Ectodermal cell (in vitro differentiated cells): ENCODE data around the gene SLC25A42. TPM values are rescaled to one million over a fixed set of nuclear protein-coding genes. Genes with fewer than 3 reads are reported as not detected.
"Not testable (repeated sequence)": the region's sequence is repeated elsewhere in the genome, so short reads cannot be mapped to it uniquely, and the experiment has no call there.

Source experiments
- H3K27ac ChIP-seq: 2 replicates; pipeline ENCODE4 v1.7.0; 2013; ENCODE audit warnings: mild to moderate bottlenecking, low read depth, low read length; ENCODE audit not compliant: insufficient read depth, poor library complexity, severe bottlenecking
- H3K27me3 ChIP-seq: 2 replicates; pipeline ENCODE4 v1.7.0; 2013; ENCODE audit warnings: mild to moderate bottlenecking, low read length; ENCODE audit not compliant: insufficient read depth, control insufficient read depth, poor library complexity, severe bottlenecking
- H3K36me3 ChIP-seq: one replicate; pipeline ENCODE4 v1.7.0; 2013; ENCODE audit warnings: low read length; ENCODE audit not compliant: control insufficient read depth, insufficient read depth
- H3K4me1 ChIP-seq: one replicate; pipeline ENCODE4 v1.7.0; 2013; ENCODE audit warnings: low read length; ENCODE audit not compliant: control insufficient read depth, insufficient read depth
- H3K4me3 ChIP-seq: 2 replicates; pipeline ENCODE4 v1.7.0; 2013; ENCODE audit warnings: low read depth, low read length, control low read depth; ENCODE audit not compliant: insufficient read depth
- H3K9me3 ChIP-seq: 2 replicates; pipeline ENCODE4 v1.7.0; 2013; ENCODE audit warnings: mild to moderate bottlenecking, low read length, moderate library complexity; ENCODE audit not compliant: control insufficient read depth
- WGBS, 2 experiments: methylation state at CpG; one replicate each; pipeline ENCODE4 v1.1.7; 2013; ENCODE audit warnings: missing lambda C conversion rate in 2 of 2; 5-methylcytosine and 5-hydroxymethylcytosine counted together
- polyA plus RNA-seq, 4 experiments: library from polyadenylated mRNA; stranded (reverse); fragments of 50-300 nt; gene quantifications; one replicate each; pipeline ENCODE4 v1.2.3, GENCODE V29; 2013

Gene SLC25A42
- polyA plus RNA-seq (2013, experiment 1 of 4) = 7.7 TPM
- 6.4 TPM for polyA plus RNA-seq (2013, experiment 2 of 4)
- 6.6 TPM for polyA plus RNA-seq (2013, experiment 3 of 4)
- polyA plus RNA-seq (2013, experiment 4 of 4) = 7.3 TPM

DNA sequence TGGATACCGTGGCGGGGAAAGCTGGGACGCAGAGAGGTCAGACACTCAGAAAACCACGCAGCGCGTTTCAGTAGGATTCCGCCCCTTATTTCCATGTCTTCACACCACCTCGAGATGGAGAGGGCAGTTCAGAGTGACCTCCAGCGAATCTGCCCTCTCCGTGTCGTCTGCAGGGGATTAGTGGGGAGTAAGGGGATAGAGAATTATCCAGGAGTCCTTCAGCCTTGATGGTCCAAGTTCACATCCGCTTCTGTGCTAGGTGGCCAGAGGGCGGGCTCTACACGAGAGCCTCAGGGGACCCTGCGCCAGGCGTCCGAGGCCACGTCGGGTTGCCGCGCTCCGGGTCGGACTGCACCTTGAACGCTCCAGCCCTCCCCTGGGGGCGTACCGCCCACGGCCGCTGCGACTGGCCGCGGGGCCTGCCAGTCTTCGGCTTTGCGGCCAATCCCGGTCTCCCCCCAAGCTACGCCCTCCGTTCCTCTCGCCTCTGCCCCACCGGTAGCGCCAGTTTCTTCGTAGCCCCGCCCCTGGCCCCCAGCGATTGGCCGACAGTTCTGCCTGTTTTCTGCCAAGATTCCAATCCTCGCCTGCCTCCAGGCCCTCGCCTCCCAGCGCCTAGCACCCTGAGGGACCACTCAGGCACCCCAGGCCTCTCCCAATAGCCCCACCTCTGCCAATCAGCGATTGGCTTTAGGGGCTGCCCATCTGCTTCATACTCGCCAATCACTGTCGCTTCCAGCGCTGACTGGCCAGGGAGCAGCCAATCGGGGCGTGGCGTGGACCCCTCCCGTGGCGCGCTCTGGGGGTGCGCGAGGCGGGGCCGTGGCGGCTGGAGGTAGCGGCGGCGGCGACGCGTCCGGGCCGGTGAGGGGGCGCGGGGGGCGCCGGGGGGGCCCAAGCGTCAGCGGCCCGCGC is at the start of gene SLC25A42:
Gene SLC25A42, plus strand, starts transcription at position 812 of the 915 bp plus-strand sequence. CDS start 32,131 bp downstream, outside the sequence.
- H3K9me3 ChIP-seq = no peaks in the 10 kb centered on the region
- peaks cover 5% of the 10 kb centered on the region for H3K4me1 ChIP-seq
- 4 to 5% methylated on average over 77 of the region's 77 CpGs for WGBS, 2 experiments
- no peak within 1 kb of the TSS for H3K27ac ChIP-seq
- H3K36me3 ChIP-seq = no peaks in the 10 kb centered on the region
- peaks cover 38% of the 10 kb centered on the region for H3K27me3 ChIP-seq
- H3K4me3 ChIP-seq = peak within 1 kb of the TSS; percentile 54

DNA sequence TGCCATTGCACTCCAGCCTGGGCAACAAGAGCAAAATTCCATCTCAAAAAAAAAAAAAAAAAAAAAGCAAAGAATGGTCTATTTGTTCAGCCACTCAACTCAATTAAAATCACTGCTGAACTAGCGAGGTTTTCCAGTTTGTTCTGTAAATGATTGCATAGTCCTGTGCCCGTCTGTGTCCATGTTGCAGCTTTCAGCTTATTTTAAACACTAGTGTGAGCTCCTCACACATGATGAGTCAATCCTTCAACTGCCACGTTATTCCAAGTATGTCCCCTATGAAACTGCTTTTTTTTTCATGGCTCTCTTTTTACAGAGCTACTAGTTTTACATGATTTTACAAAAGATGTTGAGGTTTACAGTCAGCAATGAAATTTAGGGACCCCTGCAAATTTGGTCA is 42.7 kb upstream of the SLC25A42 start:
- no peaks in the 10 kb centered on the region for H3K27me3 ChIP-seq
- no peak overlapping the region for H3K4me3 ChIP-seq
- H3K36me3 ChIP-seq = peaks cover 45% of the 10 kb centered on the region
- WGBS, 2 experiments = 88 to 96% methylated on average over 3 of the region's 3 CpGs
- H3K9me3 ChIP-seq = no peaks in the 10 kb centered on the region
- no peaks in the 10 kb centered on the region for H3K4me1 ChIP-seq
- no peak overlapping the region for H3K27ac ChIP-seq

DNA sequence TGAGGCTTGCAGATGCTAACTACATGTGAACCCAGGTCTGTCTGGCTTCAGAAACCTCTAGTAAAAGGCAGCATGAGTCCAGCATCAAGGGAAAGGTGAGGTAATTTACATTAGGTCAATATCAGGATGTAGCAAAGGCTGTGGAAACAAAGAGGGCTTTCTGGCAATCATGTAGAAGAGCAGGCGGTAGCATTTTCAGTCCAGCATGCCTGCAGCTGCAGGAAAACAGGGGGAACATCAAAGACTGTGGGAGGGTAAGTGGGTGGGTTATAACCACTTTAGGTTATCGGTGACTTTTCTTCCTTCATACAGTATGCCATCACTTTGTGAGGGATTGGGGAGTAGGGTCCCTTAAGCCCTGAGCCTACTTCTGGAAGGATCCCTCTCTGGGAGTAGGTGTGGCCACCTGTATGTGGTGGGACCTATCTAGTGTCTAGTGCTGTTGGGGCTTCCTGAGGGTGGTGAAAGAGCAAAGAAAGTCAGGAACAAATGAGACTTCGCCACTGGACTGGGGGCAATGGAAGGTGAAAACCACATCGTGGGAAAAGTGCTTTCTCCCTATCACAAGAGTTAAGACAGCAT is 41.3 kb upstream of the SLC25A42 start:
- H3K27me3 ChIP-seq = no peaks in the 10 kb centered on the region
- WGBS, 2 experiments = 95 to 98% methylated on average over 4 of the region's 4 CpGs
- H3K4me3 ChIP-seq = no peak overlapping the region
- peaks cover 46% of the 10 kb centered on the region for H3K36me3 ChIP-seq
- H3K9me3 ChIP-seq = no peaks in the 10 kb centered on the region
- no peaks in the 10 kb centered on the region for H3K4me1 ChIP-seq
- no peak overlapping the region for H3K27ac ChIP-seq

GRCh38 chr19:19023376-19023775 is 40.4 kb upstream of the SLC25A42 start:
- not testable (repeated sequence) for H3K4me3 ChIP-seq, H3K27me3 ChIP-seq, H3K9me3 ChIP-seq, H3K4me1 ChIP-seq, H3K27ac ChIP-seq
- peaks cover 54% of the 10 kb centered on the region for H3K36me3 ChIP-seq
- WGBS, 2 experiments = 93 to 96% methylated on average over 1 of the region's 1 CpG

GRCh38 chr19:19025861-19026260 is 37.9 kb upstream of the SLC25A42 start:
- Histone ChIP-seq H3K4me3 (no peak overlapping the region), H3K36me3 (peaks cover 52% of the 10 kb centered on the region), H3K9me3 (no peaks in the 10 kb centered on the region)

DNA sequence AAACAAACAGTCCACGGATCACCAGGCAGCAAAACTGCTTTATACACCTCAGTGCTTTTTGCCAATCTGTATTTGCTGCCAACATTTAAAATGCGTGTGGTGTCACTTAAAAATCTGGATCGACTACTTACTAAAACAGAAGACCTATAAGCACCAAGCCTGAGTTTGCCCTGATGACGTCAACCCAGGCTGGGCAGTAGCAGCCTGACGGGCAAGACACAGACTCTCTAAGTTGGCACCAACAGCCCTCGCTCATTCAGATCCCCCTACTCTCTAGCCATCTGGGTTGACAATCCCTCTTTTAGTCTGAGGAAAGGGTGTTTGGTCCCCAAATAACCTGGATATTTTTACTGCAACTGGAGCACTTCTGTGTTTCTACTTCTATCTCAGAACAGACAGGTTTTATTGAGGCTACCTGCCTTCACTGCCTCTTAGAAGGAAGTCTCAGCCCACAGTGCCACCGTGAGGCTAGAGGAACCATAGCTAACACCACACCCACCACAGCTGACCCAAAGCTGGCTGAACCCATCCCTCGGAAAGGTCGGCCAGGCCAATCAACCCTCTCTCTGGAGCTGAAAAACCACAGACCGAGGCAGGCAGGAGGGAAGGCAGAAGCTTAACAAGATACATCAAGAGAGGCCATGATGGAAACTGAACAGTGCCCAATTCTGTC is 37.4 kb upstream of the SLC25A42 start:
- H3K36me3 ChIP-seq = peaks cover 52% of the 10 kb centered on the region
- no peaks in the 10 kb centered on the region for H3K27me3 ChIP-seq
- no peak overlapping the region for H3K4me3 ChIP-seq
- WGBS, 2 experiments = 91% methylated on average over 10 of the region's 10 CpGs
- no peaks in the 10 kb centered on the region for H3K9me3 ChIP-seq
- no peak overlapping the region for H3K27ac ChIP-seq
- H3K4me1 ChIP-seq = no peaks in the 10 kb centered on the region

More at GRCh38 chr19:19025861-19026260, 37.9 kb upstream of the SLC25A42 start:
- whole genome bisulfite sequencing, 2 experiments = 95 to 96% methylated on average over 11 of the region's 11 CpGs
- H3K4me1 ChIP-seq = no peaks in the 10 kb centered on the region
- no peaks in the 10 kb centered on the region for H3K27me3 ChIP-seq
- no peak overlapping the region for H3K27ac ChIP-seq

DNA sequence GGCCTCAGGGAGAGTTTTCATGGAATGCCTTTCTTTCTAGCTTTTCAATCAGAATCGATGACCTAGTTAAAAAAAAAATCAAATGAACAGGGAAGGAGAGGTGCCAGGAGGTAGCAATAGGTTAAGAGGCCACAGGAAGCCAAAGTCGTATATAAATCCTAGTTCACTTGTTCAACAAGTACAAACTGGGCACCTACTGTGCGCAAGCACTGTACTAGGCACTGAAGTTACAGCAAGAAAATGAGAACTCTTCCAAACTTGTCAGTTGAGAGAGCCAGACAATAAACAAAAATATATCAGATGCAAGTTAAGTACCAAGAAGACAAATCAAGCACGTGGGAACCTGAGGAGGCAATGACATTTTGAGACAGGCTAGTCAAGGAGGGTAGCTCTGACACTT is 36.6 kb upstream of the SLC25A42 start:
- Histone ChIP-seq H3K27ac (no peak overlapping the region), H3K4me1 (no peaks in the 10 kb centered on the region), H3K36me3 (peaks cover 51% of the 10 kb centered on the region), H3K27me3 (no peaks in the 10 kb centered on the region), H3K4me3 (no peak overlapping the region), H3K9me3 (no peaks in the 10 kb centered on the region)
- 95 to 99% methylated on average over 4 of the region's 4 CpGs for WGBS, 2 experiments

GRCh38 chr19:19028526-19028925 is 35.3 kb upstream of the SLC25A42 start:
- H3K9me3 ChIP-seq = no peaks in the 10 kb centered on the region
- H3K27ac ChIP-seq = no peak overlapping the region
- 92 to 93% methylated on average over 9 of the region's 9 CpGs for WGBS, 2 experiments
- no peak overlapping the region for H3K4me3 ChIP-seq
- no peaks in the 10 kb centered on the region for H3K27me3 ChIP-seq
- H3K4me1 ChIP-seq = no peaks in the 10 kb centered on the region
- H3K36me3 ChIP-seq = peaks cover 42% of the 10 kb centered on the region

DNA sequence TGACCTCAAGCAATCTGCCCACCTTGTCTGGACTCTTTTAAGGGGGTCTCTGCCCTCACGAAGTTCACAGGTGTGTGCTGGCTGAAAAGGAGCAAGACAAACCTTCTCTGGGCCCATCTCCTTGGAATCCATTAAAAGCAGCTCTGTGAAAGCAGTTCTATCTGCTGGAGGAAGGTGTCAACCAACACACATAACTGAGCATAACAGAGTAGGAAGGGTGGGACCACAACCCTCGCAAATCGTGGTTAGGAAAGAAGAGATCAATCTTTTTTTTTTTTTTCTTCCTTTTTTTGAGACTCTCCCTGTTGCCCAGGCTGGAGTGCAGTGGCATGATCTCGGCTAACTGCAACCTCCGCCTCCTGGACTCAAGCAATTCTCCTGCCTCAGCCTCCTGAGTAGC is 31.9 kb upstream of the SLC25A42 start:
- Histone ChIP-seq H3K27me3 (no peaks in the 10 kb centered on the region), H3K4me3 (peak overlapping the region; percentile 85), H3K36me3 (peaks cover 17% of the 10 kb centered on the region), H3K9me3 (no peaks in the 10 kb centered on the region), H3K4me1 (no peaks in the 10 kb centered on the region), H3K27ac (no peak overlapping the region)
- WGBS, 2 experiments = 82 to 85% methylated on average over 5 of the region's 5 CpGs
